Caco-2 (cell line): ENCODE results near the gene SNAPC2. TPM values are rescaled to one million over a fixed set of nuclear protein-coding genes. Genes with fewer than 3 reads are reported as not detected.
A peak's percentile ranks its signal among the peaks of the same experiment; 100 is the strongest.

ENCODE experiments used
- BruUV-seq: library from RNA; stranded (reverse); fragments of 400-500 nt; replicated peaks from 2 replicates; lab custom pipeline; 2021; lab: Mats Ljungman, UMichigan
- CTCF ChIA-PET: fragments of 300-600 bp; sonication (Branson Sonifier 250); formaldehyde crosslinking; loops from one replicate; lab custom pipeline; 2022; ENCODE audit warnings: antibody characterized with exemption; lab: Charles Lee
- POLR2A ChIA-PET: fragments of 300-600 bp; sonication (Branson Sonifier 250); formaldehyde crosslinking; loops from one replicate; lab custom pipeline; 2022; ENCODE audit warnings: antibody characterized with exemption; lab: Charles Lee
- DNase-seq, 2 experiments: peaks; one replicate each; pipeline versions ENCODE4 v3.0.0 to v3.0.0-alpha.2; 2020 to 2022
- H3K27me3 ChIP-seq: replicated peaks from 2 replicates; pipeline ENCODE4 v1.6.0; 2011; ENCODE audit warnings: low read length; ENCODE audit not compliant: control insufficient read depth, insufficient read depth
- H3K36me3 ChIP-seq: 2 replicates; pipeline ENCODE4 v1.5.1; 2011; ENCODE audit warnings: low read length; ENCODE audit not compliant: control insufficient read depth, insufficient read depth
- H3K4me1 ChIP-seq: fragments of 250-450 bp; sonication (Bioruptor Pico); 2 replicates; pipeline ENCODE4 v1.5.1; 2020; ENCODE audit warnings: mild to moderate bottlenecking
- H3K4me3 ChIP-seq: 2 replicates; pipeline ENCODE4 v1.5.1; 2011; ENCODE audit warnings: low read depth, mild to moderate bottlenecking, control low read depth, low read length
- H3K9me3 ChIP-seq: fragments of 250-450 bp; sonication (Bioruptor Pico); 2 replicates; pipeline ENCODE4 v1.5.1; 2020; ENCODE audit warnings: mild to moderate bottlenecking, moderate library complexity
- H3K27ac Mint-ChIP-seq: one replicate; pipeline ENCODE4 v1.8.0; 2022; ENCODE audit warnings: mixed read lengths; ENCODE audit not compliant: unreplicated experiment
- H3K27me3 Mint-ChIP-seq: one replicate; pipeline ENCODE4 v1.8.0; 2022; ENCODE audit warnings: mixed read lengths; ENCODE audit not compliant: insufficient read depth, unreplicated experiment
- H3K36me3 Mint-ChIP-seq: one replicate; pipeline ENCODE4 v1.8.0; 2022; ENCODE audit warnings: mild to moderate bottlenecking, mixed read lengths; ENCODE audit not compliant: insufficient read depth, unreplicated experiment
- H3K4me1 Mint-ChIP-seq: one replicate; pipeline ENCODE4 v1.8.0; 2022; ENCODE audit warnings: low read depth, mixed read lengths; ENCODE audit not compliant: unreplicated experiment
- H3K4me3 Mint-ChIP-seq: one replicate; pipeline ENCODE4 v1.8.0; 2022; ENCODE audit warnings: mild to moderate bottlenecking, moderate library complexity, mixed read lengths; ENCODE audit not compliant: unreplicated experiment
- H3K9me3 Mint-ChIP-seq: one replicate; pipeline ENCODE4 v1.8.0; 2022; ENCODE audit warnings: mixed read lengths; ENCODE audit not compliant: unreplicated experiment
- intact Hi-C: fragments of 100-400 bp; cut with micrococcal nuclease; formaldehyde crosslinking; loops from one replicate; pipeline ENCODE4 v1.10.0; 2022; ENCODE audit not compliant: unreplicated experiment
- total RNA-seq: library from RNA; stranded (reverse); gene quantifications from 2 replicates; pipeline ENCODE4 v1.2.3, GENCODE V29; 2022
- TF ChIP-seq, protein P1 (sequence below), 2 experiments: fragments of 200-600 bp in 1 of 2; IDR thresholded peaks; 1 replicate in 1 of 2; 2 replicates in 1 of 2; pipeline versions ENCODE4 v1.5.1 to v1.8.0; 2011 to 2022; ENCODE audit warnings: antibody characterized with exemption in 1 of 2, control low read depth in 1 of 2, inconsistent platforms in 1 of 2, low read depth in 1 of 2, low read length in 1 of 2, mild to moderate bottlenecking in 1 of 2, moderate library complexity in 1 of 2; ENCODE audit not compliant: insufficient read depth in 1 of 2, severe bottlenecking in 1 of 2, unreplicated experiment in 1 of 2

The SNAPC2 gene
- total RNA-seq, 1 experiment from 2014 or later, result 10.4 TPM

DNA sequence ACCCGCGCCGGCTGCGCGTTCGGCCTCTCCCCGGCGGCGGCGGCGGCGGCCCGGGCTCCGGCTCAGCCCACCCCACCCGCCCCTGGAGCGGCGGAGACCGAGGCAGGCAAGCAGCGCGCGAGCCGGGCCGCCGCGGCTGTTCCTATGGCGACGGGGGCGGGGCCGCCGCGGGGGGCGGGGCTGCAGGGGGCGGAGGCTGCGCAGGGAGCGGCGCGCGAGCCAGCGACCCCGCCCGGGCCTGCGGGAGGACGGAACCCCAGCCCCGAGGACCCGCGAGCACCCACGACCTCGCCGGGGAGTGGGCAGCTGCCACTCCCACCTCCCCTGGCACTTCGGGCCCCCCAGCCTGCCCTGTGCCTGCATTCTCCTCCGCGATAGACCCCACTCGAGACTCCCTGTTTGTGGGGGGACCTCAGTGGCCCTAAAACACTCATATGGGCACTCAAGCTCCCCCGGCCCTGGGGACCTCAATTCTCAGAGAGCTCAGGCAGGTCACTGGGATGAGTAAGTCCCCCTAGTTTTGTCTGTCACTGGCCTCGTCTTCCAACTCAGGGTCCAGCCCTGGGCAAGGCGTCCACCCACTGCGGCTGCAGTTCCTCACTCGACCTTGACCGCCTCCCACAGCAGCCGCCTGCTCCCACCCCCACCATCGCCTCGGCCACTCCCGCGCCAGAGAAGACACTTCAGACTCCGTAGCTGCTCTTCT is 6.0 kb downstream of the SNAPC2 start, which contains the start of gene CTXN1:
Gene CTXN1, minus strand, starts transcription at position 115 of the 706 bp plus-strand sequence. CDS start 597 bp downstream, outside the sequence.
- POLR2A ChIA-PET, result no interaction called here
- Mint-ChIP-seq H3K27me3 (no peaks in the 10 kb centered on the region), H3K4me1 (peaks cover 10% of the 10 kb centered on the region), H3K36me3 (peaks cover 62% of the 10 kb centered on the region), H3K4me3 (peak within 1 kb of the TSS; percentile 82), H3K27ac (peak within 1 kb of the TSS; percentile 86), H3K9me3 (no peaks in the 10 kb centered on the region)
- intact Hi-C loops, result no loop called here
- Histone ChIP-seq H3K36me3 (no peaks in the 10 kb centered on the region), H3K4me1 (peaks cover 19% of the 10 kb centered on the region), H3K9me3 (no peaks in the 10 kb centered on the region), H3K27me3 (no peaks in the 10 kb centered on the region), H3K4me3 (peak within 1 kb of the TSS; percentile 44)
- TF ChIP-seq, protein P1, sequence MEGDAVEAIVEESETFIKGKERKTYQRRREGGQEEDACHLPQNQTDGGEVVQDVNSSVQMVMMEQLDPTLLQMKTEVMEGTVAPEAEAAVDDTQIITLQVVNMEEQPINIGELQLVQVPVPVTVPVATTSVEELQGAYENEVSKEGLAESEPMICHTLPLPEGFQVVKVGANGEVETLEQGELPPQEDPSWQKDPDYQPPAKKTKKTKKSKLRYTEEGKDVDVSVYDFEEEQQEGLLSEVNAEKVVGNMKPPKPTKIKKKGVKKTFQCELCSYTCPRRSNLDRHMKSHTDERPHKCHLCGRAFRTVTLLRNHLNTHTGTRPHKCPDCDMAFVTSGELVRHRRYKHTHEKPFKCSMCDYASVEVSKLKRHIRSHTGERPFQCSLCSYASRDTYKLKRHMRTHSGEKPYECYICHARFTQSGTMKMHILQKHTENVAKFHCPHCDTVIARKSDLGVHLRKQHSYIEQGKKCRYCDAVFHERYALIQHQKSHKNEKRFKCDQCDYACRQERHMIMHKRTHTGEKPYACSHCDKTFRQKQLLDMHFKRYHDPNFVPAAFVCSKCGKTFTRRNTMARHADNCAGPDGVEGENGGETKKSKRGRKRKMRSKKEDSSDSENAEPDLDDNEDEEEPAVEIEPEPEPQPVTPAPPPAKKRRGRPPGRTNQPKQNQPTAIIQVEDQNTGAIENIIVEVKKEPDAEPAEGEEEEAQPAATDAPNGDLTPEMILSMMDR (IDR thresholded peaks at IDR 0.05; ENCODE audit: insufficient read depth in 1 of 2, low read depth in 1 of 2, low read length in 1 of 2, severe bottlenecking in 1 of 2, unreplicated experiment in 1 of 2), result no peak
- no TSS peak for BruUV-seq
- CTCF ChIA-PET, result interaction anchor here (0.7 to 1.8 kb wide), 2 partner anchors 8 to 64 kb away, joined by 4 read pairs; no protein-coding TSS in a partner anchor
- DNase-seq, result peak; percentile 69 to 86

DNA sequence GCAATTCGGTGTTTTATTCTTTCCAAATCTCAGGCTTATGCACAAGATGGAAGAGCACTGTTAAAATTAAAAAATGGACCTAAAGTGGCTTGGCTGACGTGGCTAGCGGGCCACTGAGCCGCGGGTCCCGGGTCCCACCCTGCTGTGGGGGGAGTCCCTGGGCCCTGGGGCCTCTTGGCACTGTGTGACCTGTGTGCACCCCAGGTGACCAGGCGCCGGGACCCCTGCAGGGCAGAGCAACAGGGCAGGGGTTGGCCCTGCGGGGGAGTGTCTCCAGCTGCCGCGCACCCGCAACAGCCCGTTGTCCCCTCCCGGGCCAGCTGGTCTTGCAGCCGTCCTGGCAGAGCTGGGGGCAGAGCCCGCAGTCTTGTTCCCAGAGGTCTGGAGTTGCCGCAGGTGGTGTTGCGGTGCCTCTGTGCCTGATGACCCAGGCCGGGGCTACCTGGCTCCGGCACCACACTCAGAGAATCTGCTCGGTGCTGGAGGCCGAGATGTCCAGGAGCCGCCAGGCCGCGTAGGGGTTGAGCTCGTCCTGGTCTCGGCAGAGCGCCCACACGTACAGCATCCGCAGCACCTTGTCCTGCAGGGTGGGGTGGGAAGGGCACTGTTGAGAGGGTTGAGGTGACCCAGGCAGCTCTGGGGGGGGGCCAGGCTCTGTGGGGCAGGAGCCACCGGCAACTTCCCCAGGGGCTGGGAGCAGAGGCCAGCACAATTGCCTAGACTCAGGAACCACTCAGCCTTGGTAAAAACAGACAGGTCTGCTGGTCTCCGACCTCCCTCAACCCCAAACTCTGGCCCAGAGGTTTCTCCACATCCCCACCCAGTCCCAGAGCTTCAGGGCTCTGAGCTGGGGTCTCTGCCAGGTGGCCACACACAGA is 6.8 kb downstream of the SNAPC2 start:
- TF ChIP-seq, protein P1 (IDR thresholded peaks at IDR 0.05; ENCODE audit: insufficient read depth in 1 of 2, low read depth in 1 of 2, low read length in 1 of 2, severe bottlenecking in 1 of 2, unreplicated experiment in 1 of 2), result no peak
- Histone ChIP-seq H3K4me3 (no peak overlapping the region), H3K9me3 (no peaks in the 10 kb centered on the region), H3K27me3 (no peaks in the 10 kb centered on the region), H3K4me1 (peaks cover 16% of the 10 kb centered on the region), H3K36me3 (no peaks in the 10 kb centered on the region; the same call in 1 of the 2 replicates)
- intact Hi-C loops, result no loop called here
- H3K36me3 Mint-ChIP-seq, result peaks cover 69% of the 10 kb centered on the region
- DNase-seq, result no peak
- peaks cover 10% of the 10 kb centered on the region for H3K4me1 Mint-ChIP-seq
- peak overlapping the region; percentile 86 for H3K27ac Mint-ChIP-seq
- BruUV-seq, result no TSS peak
- POLR2A ChIA-PET, result no interaction called here
- H3K4me3 Mint-ChIP-seq, result peak overlapping the region; percentile 78
- H3K27me3 Mint-ChIP-seq, result no peaks in the 10 kb centered on the region
- no peaks in the 10 kb centered on the region for H3K9me3 Mint-ChIP-seq
- CTCF ChIA-PET, result interaction anchor here (0.7 to 1.8 kb wide), 2 partner anchors 9 to 65 kb away, joined by 4 read pairs; no protein-coding TSS in a partner anchor
